IPS DF 6.9 (cell line): ENCODE data around the gene TMED10.

Source experiments
- DNase-seq: peaks from one replicate; pipeline ENCODE4 v3.0.0-alpha.2; 2013; ENCODE audit warnings: low read depth, low spot score
- H3K27ac ChIP-seq: one replicate; pipeline ENCODE4 v1.5.1; 2013; ENCODE audit warnings: low read length, control low read depth
- H3K27me3 ChIP-seq: 2 replicates; pipeline ENCODE4 v1.6.1; 2013; ENCODE audit warnings: mild to moderate bottlenecking, low read length; ENCODE audit not compliant: control insufficient read depth, insufficient read depth
- H3K36me3 ChIP-seq: 2 replicates; pipeline ENCODE4 v1.6.1; 2013; ENCODE audit warnings: low read length; ENCODE audit not compliant: control insufficient read depth, insufficient read depth
- H3K4me1 ChIP-seq: 2 replicates; pipeline ENCODE4 v1.6.1; 2013; ENCODE audit warnings: low read length; ENCODE audit not compliant: control insufficient read depth, insufficient read depth
- H3K4me3 ChIP-seq: 2 replicates; pipeline ENCODE4 v1.5.1; 2013; ENCODE audit warnings: mild to moderate bottlenecking, low read length
- H3K9me3 ChIP-seq: 2 replicates; pipeline ENCODE4 v1.6.1; 2013; ENCODE audit warnings: low read length, inconsistent platforms; ENCODE audit not compliant: control insufficient read depth, insufficient read depth
- WGBS: extraction: QIAGEN DNeasy Blood & Tissue Kit; methylation state at CpG from one replicate; pipeline ENCODE4 v1.1.7; 2013; ENCODE audit warnings: mixed read lengths, missing lambda C conversion rate; ENCODE audit not compliant: insufficient read length, insufficient coverage; 5-methylcytosine and 5-hydroxymethylcytosine counted together

TMED10 gene

DNA sequence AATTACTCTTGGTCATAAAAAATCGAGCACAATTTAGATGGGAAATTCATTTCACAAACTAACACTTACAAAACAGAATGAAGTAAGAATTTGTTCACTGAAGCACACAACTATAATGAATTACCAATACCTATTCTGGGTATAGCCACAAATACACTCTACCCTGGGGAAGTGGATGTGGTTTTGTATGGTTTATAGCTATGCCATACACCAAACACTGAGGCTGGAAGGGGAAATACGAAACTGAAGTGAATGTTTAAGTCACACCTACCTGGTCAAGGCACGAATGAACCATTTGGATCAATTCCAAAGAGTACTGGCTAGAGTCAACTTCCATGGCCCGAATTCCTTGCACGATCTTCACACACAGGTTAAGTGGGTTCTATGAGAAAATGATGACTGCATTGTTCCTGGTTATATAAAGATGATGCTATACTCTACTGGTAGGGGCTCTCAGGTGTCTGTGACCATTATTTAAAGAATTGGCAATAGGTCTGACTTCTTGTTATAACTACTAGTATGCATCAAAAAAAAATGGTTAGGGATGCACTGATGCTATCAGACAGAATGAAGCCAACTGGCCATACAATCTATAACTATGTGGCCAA, 62.4 kb downstream of the TMED10 start:
- no CpG with 5 or more reads among the region's 5 CpGs for WGBS
- DNase-seq: no peak
- Histone ChIP-seq H3K4me3 (no peak overlapping the region), H3K4me1 (no peaks in the 10 kb centered on the region), H3K27me3 (no peaks in the 10 kb centered on the region), H3K9me3 (no peaks in the 10 kb centered on the region), H3K36me3 (peaks cover 6% of the 10 kb centered on the region; the same call in 1 of the 2 replicates), H3K27ac (no peak overlapping the region)

DNA sequence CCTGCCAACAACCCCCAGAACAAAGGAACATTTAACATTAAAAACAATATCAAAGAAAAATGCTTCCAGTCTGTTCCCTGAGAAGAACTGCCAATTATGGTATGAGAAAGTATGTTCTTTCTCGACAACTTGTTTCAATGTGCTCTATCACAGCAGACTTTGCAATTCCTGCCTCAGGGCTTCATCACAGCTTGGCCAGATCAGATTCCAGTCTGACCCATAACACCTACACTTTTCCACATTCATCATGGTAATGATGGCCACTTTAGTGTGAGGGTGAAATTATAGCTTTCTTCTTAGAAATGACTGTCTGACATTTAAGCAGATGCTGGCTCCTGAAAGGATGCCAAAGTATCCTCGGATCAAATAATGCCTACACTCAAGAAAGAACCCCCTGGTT, 66.5 kb downstream of the TMED10 start:
- no peak overlapping the region for H3K27ac ChIP-seq
- no CpG with 5 or more reads among the region's 2 CpGs for WGBS
- no peak for DNase-seq

DNA sequence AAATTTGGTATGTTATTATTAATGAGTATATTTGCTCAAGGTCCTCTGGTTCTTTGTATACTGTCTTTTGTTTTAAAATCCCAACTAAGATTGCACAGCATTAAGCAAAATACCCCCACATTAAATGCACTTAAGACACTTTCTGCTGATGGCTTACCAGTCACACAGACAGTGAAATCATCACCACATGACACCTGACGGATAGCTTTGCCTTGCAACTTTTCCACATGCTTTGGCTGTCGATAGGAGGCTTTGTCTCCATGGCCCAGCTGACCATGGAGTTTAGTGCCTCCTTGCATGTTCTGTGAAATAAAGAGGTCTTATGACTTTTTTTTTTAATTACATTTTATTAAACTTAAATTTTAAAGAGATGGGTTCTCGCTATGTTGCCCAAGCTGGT, 69.2 kb downstream of the TMED10 start:
- no CpG with 5 or more reads among the region's 3 CpGs for WGBS
- no peak for DNase-seq
- no peaks in the 10 kb centered on the region for H3K27me3 ChIP-seq

More for the DNA sequence above, 66.5 kb downstream of the TMED10 start:
- Histone ChIP-seq H3K27me3 (no peaks in the 10 kb centered on the region), H3K36me3 (peaks cover 8% of the 10 kb centered on the region; the same call in 1 of the 2 replicates), H3K9me3 (no peaks in the 10 kb centered on the region), H3K4me1 (no peaks in the 10 kb centered on the region), H3K4me3 (no peak overlapping the region)

DNA sequence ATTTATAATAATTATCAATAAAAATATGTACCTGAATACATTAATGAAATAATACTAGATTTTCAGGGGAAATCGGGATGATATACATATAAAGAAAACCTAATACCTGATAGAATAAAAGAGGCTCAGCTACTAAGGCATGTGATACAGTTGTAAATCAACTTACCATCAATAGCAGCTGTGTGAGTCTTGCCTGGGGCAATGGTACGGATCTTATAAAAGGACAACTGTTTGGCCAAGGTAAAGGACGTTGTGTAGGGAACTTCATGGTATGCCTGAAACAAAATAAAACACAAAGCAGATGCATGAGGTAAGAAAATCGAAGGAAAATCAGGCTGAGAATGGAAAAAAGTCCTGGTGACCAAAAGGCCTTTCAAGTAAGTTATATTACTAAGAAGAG, 74.9 kb downstream of the TMED10 start:
- H3K9me3 ChIP-seq: no peaks in the 10 kb centered on the region
- H3K27ac ChIP-seq: no peak overlapping the region
- H3K4me3 ChIP-seq: no peak overlapping the region
- no peaks in the 10 kb centered on the region for H3K4me1 ChIP-seq
- no peaks in the 10 kb centered on the region for H3K27me3 ChIP-seq
- H3K36me3 ChIP-seq: peaks cover 4% of the 10 kb centered on the region; the same call in 1 of the 2 replicates
- DNase-seq: no peak
- WGBS: no CpG with 5 or more reads among the region's 4 CpGs

More for the DNA sequence above, 69.2 kb downstream of the TMED10 start:
- H3K4me1 ChIP-seq: no peaks in the 10 kb centered on the region
- no peak overlapping the region for H3K27ac ChIP-seq
- no peak overlapping the region for H3K4me3 ChIP-seq
- no peaks in the 10 kb centered on the region for H3K9me3 ChIP-seq
- peaks cover 5% of the 10 kb centered on the region; the same call in 1 of the 2 replicates for H3K36me3 ChIP-seq

DNA sequence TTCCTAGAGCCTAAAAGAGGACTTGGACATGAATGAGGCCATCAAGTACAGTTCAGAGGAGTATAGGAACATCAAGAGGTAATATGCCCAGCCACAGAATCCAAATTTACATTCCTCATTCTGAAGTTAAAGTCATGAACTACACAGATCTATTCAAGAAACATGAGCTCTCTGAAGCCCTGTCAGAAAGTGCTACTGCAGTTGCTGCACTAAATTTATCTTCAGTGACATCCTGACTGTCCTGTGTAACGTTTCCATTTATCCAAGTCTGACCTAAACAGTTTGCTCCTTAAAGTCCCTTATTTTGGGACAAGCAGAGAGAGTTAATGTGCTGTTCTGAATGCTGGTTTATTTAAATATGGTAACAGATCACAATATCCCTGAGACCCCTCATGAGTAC, 77.7 kb downstream of the TMED10 start:
- no CpG with 5 or more reads among the region's 1 CpG for WGBS

DNA sequence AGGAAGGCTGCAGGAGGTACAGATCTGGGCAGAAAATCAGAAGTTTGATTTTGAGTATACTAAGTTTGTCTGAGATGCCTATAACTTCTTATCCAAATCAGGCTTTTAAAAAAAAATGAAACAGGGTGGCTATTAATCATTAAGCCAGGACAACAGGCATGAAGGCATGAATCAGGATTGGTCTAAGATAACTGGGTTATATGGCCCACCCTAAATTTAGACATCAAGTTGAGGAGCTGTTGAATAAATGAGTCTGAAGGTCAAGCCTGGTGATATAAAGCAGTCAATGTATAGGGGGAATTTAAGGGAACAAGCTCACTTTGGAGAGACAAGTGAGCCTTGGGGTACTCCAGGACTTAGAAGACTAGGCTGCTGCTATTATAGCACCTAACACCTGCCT, 78.2 kb downstream of the TMED10 start:
- Histone ChIP-seq H3K9me3 (no peaks in the 10 kb centered on the region), H3K27me3 (no peaks in the 10 kb centered on the region), H3K4me1 (no peaks in the 10 kb centered on the region), H3K4me3 (no peak overlapping the region), H3K36me3 (peaks cover 3% of the 10 kb centered on the region; the same call in 1 of the 2 replicates), H3K27ac (no peak overlapping the region)
- no peak for DNase-seq

More for the DNA sequence above, 77.7 kb downstream of the TMED10 start:
- Histone ChIP-seq H3K27me3 (no peaks in the 10 kb centered on the region), H3K36me3 (peaks cover 3% of the 10 kb centered on the region; the same call in 1 of the 2 replicates), H3K27ac (no peak overlapping the region), H3K4me1 (no peaks in the 10 kb centered on the region), H3K9me3 (no peaks in the 10 kb centered on the region), H3K4me3 (no peak overlapping the region)
- DNase-seq: no peak

DNA sequence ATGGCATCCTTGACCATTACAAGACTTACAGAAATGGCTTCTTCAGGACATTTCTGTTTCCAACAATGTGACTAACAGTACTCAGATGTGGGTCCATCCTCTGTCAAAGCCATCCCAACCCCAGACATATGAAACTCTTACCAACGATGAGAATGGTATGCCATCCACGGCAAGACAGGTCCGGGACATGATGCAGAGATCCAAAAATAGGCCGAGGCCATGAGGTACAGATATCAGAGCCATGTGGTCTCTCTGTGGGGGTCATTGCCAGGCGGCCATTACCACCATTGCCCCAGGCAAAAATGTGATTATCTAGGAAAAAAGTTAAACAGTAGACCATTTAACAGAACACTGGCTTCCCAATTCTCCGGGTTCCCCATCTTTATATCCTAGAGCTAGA, 79.5 kb downstream of the TMED10 start:
- DNase-seq: no peak
- H3K27me3 ChIP-seq: no peaks in the 10 kb centered on the region
- no peak overlapping the region for H3K4me3 ChIP-seq
- no peaks in the 10 kb centered on the region for H3K9me3 ChIP-seq
- WGBS: no CpG with 5 or more reads among the region's 6 CpGs
- no peak overlapping the region for H3K27ac ChIP-seq
- H3K4me1 ChIP-seq: no peaks in the 10 kb centered on the region
- H3K36me3 ChIP-seq: peaks cover 3% of the 10 kb centered on the region; the same call in 1 of the 2 replicates

DNA sequence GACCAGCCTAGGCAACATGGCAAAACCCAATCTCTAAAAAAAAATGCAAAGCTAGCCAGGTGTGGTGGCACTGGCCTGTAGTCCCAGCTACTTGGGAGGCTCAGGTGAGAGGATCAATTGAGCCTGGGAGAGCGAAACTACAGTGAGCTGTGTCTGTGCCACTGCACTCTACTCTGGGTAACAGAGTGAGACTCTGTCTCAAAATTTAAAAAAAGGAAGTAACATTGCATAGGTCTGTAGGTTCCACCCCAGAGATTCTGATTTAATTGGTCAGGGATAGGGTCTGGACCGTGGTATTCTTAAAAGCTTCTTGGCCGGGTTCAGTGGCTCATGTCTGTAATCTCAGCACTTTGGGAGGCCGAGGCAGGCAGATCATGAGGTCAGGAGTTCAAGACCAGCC, 80.7 kb downstream of the TMED10 start:
- H3K27me3 ChIP-seq: no peaks in the 10 kb centered on the region
- WGBS: no CpG with 5 or more reads among the region's 4 CpGs
- DNase-seq: no peak
- H3K4me1 ChIP-seq: no peaks in the 10 kb centered on the region
- no peak overlapping the region for H3K4me3 ChIP-seq
- H3K9me3 ChIP-seq: no peaks in the 10 kb centered on the region
- H3K27ac ChIP-seq: no peak overlapping the region
- H3K36me3 ChIP-seq: peaks cover 3% of the 10 kb centered on the region; the same call in 1 of the 2 replicates

DNA sequence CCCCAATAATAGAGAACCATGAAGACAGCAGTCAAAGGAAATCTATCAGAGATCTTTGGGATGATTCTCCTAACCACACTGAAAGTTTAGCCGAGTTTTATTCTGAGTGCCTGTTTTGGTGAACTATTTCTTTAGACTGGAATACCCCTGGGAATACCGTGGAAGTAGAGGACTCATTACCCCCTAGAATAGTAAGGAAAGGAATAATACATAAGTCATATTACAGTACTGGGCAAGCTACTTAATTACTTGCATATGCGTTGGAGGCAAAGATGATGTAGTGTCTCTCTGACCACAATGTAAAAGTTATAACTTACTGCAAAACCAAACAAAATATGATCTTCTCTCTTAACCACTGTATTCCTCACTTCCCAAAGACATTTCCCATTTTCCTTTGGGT, 81.5 kb downstream of the TMED10 start:
- no peaks in the 10 kb centered on the region for H3K9me3 ChIP-seq
- no peak for DNase-seq
- no peak overlapping the region for H3K4me3 ChIP-seq
- no peaks in the 10 kb centered on the region for H3K4me1 ChIP-seq
- whole genome bisulfite sequencing: no CpG with 5 or more reads among the region's 3 CpGs
- peaks cover 3% of the 10 kb centered on the region; the same call in 1 of the 2 replicates for H3K36me3 ChIP-seq
- H3K27ac ChIP-seq: no peak overlapping the region
- no peaks in the 10 kb centered on the region for H3K27me3 ChIP-seq

DNA sequence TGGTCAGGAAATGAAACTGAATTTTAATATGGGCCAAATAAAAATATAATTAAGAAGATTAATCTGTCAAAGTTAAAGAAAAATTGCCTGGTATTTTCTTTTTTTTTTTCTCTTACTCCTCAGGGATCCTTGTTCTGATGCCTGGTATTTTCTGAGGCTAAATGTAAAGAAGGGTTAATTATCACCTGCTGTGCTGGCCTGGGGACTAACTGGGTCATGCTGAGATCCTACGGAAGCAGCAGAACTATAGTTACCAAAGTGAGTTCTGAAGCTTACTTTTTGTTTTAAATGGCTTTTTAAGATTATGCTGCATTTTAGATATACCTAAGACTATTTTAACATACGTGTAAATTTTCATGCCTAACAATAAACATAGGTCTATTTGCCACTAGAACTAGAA, 83.7 kb downstream of the TMED10 start:
- Histone ChIP-seq H3K27me3 (no peaks in the 10 kb centered on the region), H3K4me1 (no peaks in the 10 kb centered on the region), H3K4me3 (no peak overlapping the region), H3K27ac (no peak overlapping the region), H3K36me3 (no peaks in the 10 kb centered on the region; the same call in 1 of the 2 replicates), H3K9me3 (no peaks in the 10 kb centered on the region)
- no CpG with 5 or more reads among the region's 2 CpGs for WGBS
- no peak for DNase-seq

DNA sequence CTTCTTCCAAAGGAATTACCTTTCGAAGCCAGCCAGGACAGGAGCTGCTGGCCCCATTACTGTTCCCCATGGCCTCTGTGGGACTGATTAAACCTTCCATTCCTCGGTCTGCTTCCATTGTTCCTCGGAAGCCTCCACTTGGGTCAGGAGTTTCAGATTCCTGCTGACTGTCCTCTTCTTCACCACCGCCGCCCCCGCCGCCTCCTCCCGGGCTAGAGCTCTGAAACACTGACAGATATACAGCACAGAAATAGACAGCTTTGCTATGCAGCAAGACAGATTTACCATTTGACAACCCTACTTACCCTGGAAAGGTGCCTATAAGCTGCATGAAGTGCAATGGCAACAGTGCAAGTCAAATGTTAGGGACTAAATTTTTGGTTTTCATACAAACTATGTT, 85.2 kb downstream of the TMED10 start:
- no CpG with 5 or more reads among the region's 8 CpGs for WGBS
- Histone ChIP-seq H3K27me3 (no peaks in the 10 kb centered on the region), H3K36me3 (peaks cover 2% of the 10 kb centered on the region; the same call in 1 of the 2 replicates), H3K4me3 (no peak overlapping the region), H3K27ac (no peak overlapping the region), H3K9me3 (no peaks in the 10 kb centered on the region), H3K4me1 (no peaks in the 10 kb centered on the region)
- DNase-seq: no peak
